Osteocyte (in vitro differentiated cells): ENCODE data around the gene SCGB3A1. TPM values are rescaled to one million over a fixed set of nuclear protein-coding genes. Genes with fewer than 3 reads are reported as not detected.

Source experiments
- DNase-seq: peaks from one replicate; pipeline ENCODE4 v3.0.0; 2021; ENCODE audit warnings: mixed read lengths; ENCODE audit not compliant: unreplicated experiment; ENCODE audit errors: extremely low spot score
- H3K27ac Mint-ChIP-seq: one replicate; pipeline ENCODE4 v1.8.0; 2021; ENCODE audit warnings: mild to moderate bottlenecking, mixed read lengths; ENCODE audit not compliant: unreplicated experiment
- H3K27me3 Mint-ChIP-seq: one replicate; pipeline ENCODE4 v1.8.0; 2021; ENCODE audit warnings: mixed read lengths; ENCODE audit not compliant: unreplicated experiment
- H3K36me3 Mint-ChIP-seq: one replicate; pipeline ENCODE4 v1.8.0; 2021; ENCODE audit warnings: mixed read lengths; ENCODE audit not compliant: unreplicated experiment
- H3K4me1 Mint-ChIP-seq: one replicate; pipeline ENCODE4 v1.8.0; 2021; ENCODE audit warnings: mixed read lengths; ENCODE audit not compliant: unreplicated experiment
- H3K4me3 Mint-ChIP-seq: one replicate; pipeline ENCODE4 v1.8.0; 2021; ENCODE audit warnings: mild to moderate bottlenecking, moderate library complexity, mixed read lengths; ENCODE audit not compliant: unreplicated experiment
- H3K9me3 Mint-ChIP-seq: one replicate; pipeline ENCODE4 v1.8.0; 2021; ENCODE audit warnings: mixed read lengths; ENCODE audit not compliant: unreplicated experiment
- CTCF ChIP-seq: fragments of 200-600 bp; sonication (generic); IDR thresholded peaks from 2 replicates; pipeline ENCODE4 v1.5.0; 2021; ENCODE audit warnings: antibody characterized with exemption, mild to moderate bottlenecking, moderate library complexity
- long read RNA-seq: library from polyadenylated mRNA; unstranded; transcript quantifications from one replicate; pipeline ENCODE4 v2.0.0, GENCODE V29; 2021
- total RNA-seq: library from RNA; stranded (reverse); gene quantifications from 2 replicates; pipeline ENCODE4 v1.2.1, GENCODE V29; 2021

The SCGB3A1 gene, protein sequence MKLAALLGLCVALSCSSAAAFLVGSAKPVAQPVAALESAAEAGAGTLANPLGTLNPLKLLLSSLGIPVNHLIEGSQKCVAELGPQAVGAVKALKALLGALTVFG
- not detected in 2 replicates for total RNA-seq
- long read RNA-seq = 0 reads

- Mint-ChIP-seq H3K36me3 (no peaks in the 10 kb centered on the region), H3K27me3 (peaks cover 2% of the 10 kb centered on the region), H3K4me1 (no peaks in the 10 kb centered on the region), H3K9me3 (no peaks in the 10 kb centered on the region), H3K27ac (no peak within 1 kb of the TSS), H3K4me3 (peak within 1 kb of the TSS; percentile 10)
- TF ChIP-seq CTCF = no peak
- peak; percentile 85 for DNase-seq
These were observed at the start of gene SCGB3A1 for GRCh38 chr5:180591311-180591887. SCGB3A1 (minus strand) TSS chr5:180591499; CDS start chr5:180591462, 37 bp downstream.

GRCh38 chr5:180640611-180640860 is 49.2 kb upstream of the SCGB3A1 start:
- Mint-ChIP-seq H3K9me3 (no peaks in the 10 kb centered on the region), H3K27ac (no peak overlapping the region), H3K36me3 (no peaks in the 10 kb centered on the region), H3K4me3 (no peak overlapping the region), H3K4me1 (no peaks in the 10 kb centered on the region), H3K27me3 (peaks cover 12% of the 10 kb centered on the region)
- DNase-seq = no peak
- no peak for TF ChIP-seq CTCF

GRCh38 chr5:180639741-180640610 is 48.7 kb upstream of the SCGB3A1 start:
- Mint-ChIP-seq H3K4me1 (no peaks in the 10 kb centered on the region), H3K27me3 (peaks cover 11% of the 10 kb centered on the region)

GRCh38 chr5:180639287-180639686 is 48.0 kb upstream of the SCGB3A1 start:
- Mint-ChIP-seq H3K4me3 (no peak overlapping the region), H3K27ac (no peak overlapping the region), H3K36me3 (no peaks in the 10 kb centered on the region), H3K9me3 (no peaks in the 10 kb centered on the region), H3K4me1 (no peaks in the 10 kb centered on the region), H3K27me3 (peaks cover 5% of the 10 kb centered on the region)
- no peak for DNase-seq
- TF ChIP-seq CTCF = no peak

More at GRCh38 chr5:180639741-180640610, 48.7 kb upstream of the SCGB3A1 start:
- Mint-ChIP-seq H3K9me3 (no peaks in the 10 kb centered on the region), H3K4me3 (no peak overlapping the region), H3K36me3 (no peaks in the 10 kb centered on the region), H3K27ac (no peak overlapping the region)
- DNase-seq = no peak
- TF ChIP-seq CTCF = no peak

- Mint-ChIP-seq H3K27ac (no peak overlapping the region), H3K4me1 (no peaks in the 10 kb centered on the region), H3K27me3 (no peaks in the 10 kb centered on the region), H3K4me3 (no peak overlapping the region), H3K9me3 (no peaks in the 10 kb centered on the region), H3K36me3 (no peaks in the 10 kb centered on the region)
- no peak for TF ChIP-seq CTCF
- DNase-seq = no peak
These were observed 46.8 kb upstream of the SCGB3A1 start for GRCh38 chr5:180637962-180638680.
